ENCODE measurements around the gene MYMK.
A peak's percentile ranks its signal among the peaks of the same experiment; 100 is the strongest.

The MYMK gene

GRCh38 chr9:133471551-133472276 lies 53.0 kb downstream of the MYMK start:
- H3K9ac ChIP-seq (ENCODE audit: insufficient read length) = no peak overlapping the region
- no peaks in the 10 kb centered on the region for H3K9me3 ChIP-seq (ENCODE audit: low read depth, low read length)
- no peak for TF ChIP-seq FOXP2 (optimal IDR thresholded peaks at IDR 0.05; ENCODE audit: control extremely low read depth, extremely low read length, insufficient read depth)
- no peak for TF ChIP-seq POLR2AphosphoS5 (IDR thresholded peaks at IDR 0.05; ENCODE audit: borderline replicate concordance, low read depth, low read length)
- no peak for TF ChIP-seq EZH2 (IDR thresholded peaks at IDR 0.05)
- H3K36me3 ChIP-seq (ENCODE audit: insufficient read depth, low read length) = no peaks in the 10 kb centered on the region
- no peak overlapping the region for H3K27ac ChIP-seq
- no peak for DNase-seq (ENCODE audit: low read depth, low spot score)
- H3K4me3 ChIP-seq = no peak overlapping the region

- no peak overlapping the region for H3K9ac ChIP-seq (ENCODE audit: insufficient read length)
- no peak overlapping the region for H3K27ac ChIP-seq
- DNase-seq (ENCODE audit: low read depth, low spot score) = no peak
- H3K36me3 ChIP-seq (ENCODE audit: insufficient read depth, low read length) = no peaks in the 10 kb centered on the region
- TF ChIP-seq POLR2AphosphoS5 (IDR thresholded peaks at IDR 0.05; ENCODE audit: borderline replicate concordance, low read depth, low read length) (no peak), EZH2 (IDR thresholded peaks at IDR 0.05) (no peak), FOXP2 (optimal IDR thresholded peaks at IDR 0.05; ENCODE audit: control extremely low read depth, extremely low read length, insufficient read depth) (no peak)
- no peaks in the 10 kb centered on the region for H3K9me3 ChIP-seq (ENCODE audit: low read depth, low read length)
- H3K4me3 ChIP-seq = no peak overlapping the region
Observed at GRCh38 chr9:133470988-133471387, 53.8 kb downstream of the MYMK start.

- DNase-seq (ENCODE audit: low read depth, low spot score) = no peak
Observed at GRCh38 chr9:133470427-133470924, 54.3 kb downstream of the MYMK start.

GRCh38 chr9:133468777-133469421 lies 55.9 kb downstream of the MYMK start:
- H3K4me3 ChIP-seq = no peak overlapping the region
- no peaks in the 10 kb centered on the region for H3K36me3 ChIP-seq (ENCODE audit: insufficient read depth, low read length)
- no peak for TF ChIP-seq FOXP2 (optimal IDR thresholded peaks at IDR 0.05; ENCODE audit: control extremely low read depth, extremely low read length, insufficient read depth)
- TF ChIP-seq EZH2 (IDR thresholded peaks at IDR 0.05) = no peak
- no peak for TF ChIP-seq POLR2AphosphoS5 (IDR thresholded peaks at IDR 0.05; ENCODE audit: borderline replicate concordance, low read depth, low read length)
- H3K9ac ChIP-seq (ENCODE audit: insufficient read length) = no peak overlapping the region
- H3K9me3 ChIP-seq (ENCODE audit: low read depth, low read length) = no peaks in the 10 kb centered on the region
- DNase-seq (ENCODE audit: low read depth, low spot score) = no peak
- H3K27ac ChIP-seq = no peak overlapping the region

More at GRCh38 chr9:133470427-133470924, 54.3 kb downstream of the MYMK start:
- TF ChIP-seq POLR2AphosphoS5 (IDR thresholded peaks at IDR 0.05; ENCODE audit: borderline replicate concordance, low read depth, low read length) (no peak), FOXP2 (optimal IDR thresholded peaks at IDR 0.05; ENCODE audit: control extremely low read depth, extremely low read length, insufficient read depth) (no peak), EZH2 (IDR thresholded peaks at IDR 0.05) (no peak)
- no peak overlapping the region for H3K4me3 ChIP-seq
- no peaks in the 10 kb centered on the region for H3K9me3 ChIP-seq (ENCODE audit: low read depth, low read length)
- no peaks in the 10 kb centered on the region for H3K36me3 ChIP-seq (ENCODE audit: insufficient read depth, low read length)
- no peak overlapping the region for H3K9ac ChIP-seq (ENCODE audit: insufficient read length)
- H3K27ac ChIP-seq = no peak overlapping the region

- Histone ChIP-seq H3K4me3 (no peak overlapping the region), H3K27ac (no peak overlapping the region), H3K9me3 (ENCODE audit: low read depth, low read length) (no peaks in the 10 kb centered on the region), H3K9ac (ENCODE audit: insufficient read length) (no peak overlapping the region), H3K36me3 (ENCODE audit: insufficient read depth, low read length) (no peaks in the 10 kb centered on the region)
- TF ChIP-seq EZH2 (IDR thresholded peaks at IDR 0.05) = no peak
- TF ChIP-seq FOXP2 (optimal IDR thresholded peaks at IDR 0.05; ENCODE audit: control extremely low read depth, extremely low read length, insufficient read depth) = no peak
- no peak for TF ChIP-seq POLR2AphosphoS5 (IDR thresholded peaks at IDR 0.05; ENCODE audit: borderline replicate concordance, low read depth, low read length)
- DNase-seq (ENCODE audit: low read depth, low spot score) = no peak
Observed at GRCh38 chr9:133468374-133468773, 56.4 kb downstream of the MYMK start.

- Histone ChIP-seq H3K4me3 (no peak overlapping the region), H3K36me3 (ENCODE audit: insufficient read depth, low read length) (no peaks in the 10 kb centered on the region), H3K9me3 (ENCODE audit: low read depth, low read length) (no peaks in the 10 kb centered on the region), H3K27ac (no peak overlapping the region), H3K9ac (ENCODE audit: insufficient read length) (no peak overlapping the region)
- DNase-seq (ENCODE audit: low read depth, low spot score) = no peak
- TF ChIP-seq FOXP2 (optimal IDR thresholded peaks at IDR 0.05; ENCODE audit: control extremely low read depth, extremely low read length, insufficient read depth) = no peak
- TF ChIP-seq EZH2 (IDR thresholded peaks at IDR 0.05) = no peak
- no peak for TF ChIP-seq POLR2AphosphoS5 (IDR thresholded peaks at IDR 0.05; ENCODE audit: borderline replicate concordance, low read depth, low read length)
Observed at GRCh38 chr9:133467101-133467500, 57.7 kb downstream of the MYMK start.

- H3K9me3 ChIP-seq (ENCODE audit: low read depth, low read length) = no peaks in the 10 kb centered on the region
- H3K4me3 ChIP-seq = no peak overlapping the region
- peak overlapping the region; percentile 22 for H3K27ac ChIP-seq
- no peak for TF ChIP-seq EZH2 (IDR thresholded peaks at IDR 0.05)
- no peak for TF ChIP-seq FOXP2 (optimal IDR thresholded peaks at IDR 0.05; ENCODE audit: control extremely low read depth, extremely low read length, insufficient read depth)
- no peak for TF ChIP-seq POLR2AphosphoS5 (IDR thresholded peaks at IDR 0.05; ENCODE audit: borderline replicate concordance, low read depth, low read length)
- no peak overlapping the region for H3K9ac ChIP-seq (ENCODE audit: insufficient read length)
- no peaks in the 10 kb centered on the region for H3K36me3 ChIP-seq (ENCODE audit: insufficient read depth, low read length)
- DNase-seq (ENCODE audit: low read depth, low spot score) = no peak
Observed at GRCh38 chr9:133465984-133466383, 58.8 kb downstream of the MYMK start.

- Histone ChIP-seq H3K4me3 (no peak overlapping the region), H3K27ac (no peak overlapping the region), H3K9ac (ENCODE audit: insufficient read length) (no peak overlapping the region), H3K36me3 (ENCODE audit: insufficient read depth, low read length) (no peaks in the 10 kb centered on the region), H3K9me3 (ENCODE audit: low read depth, low read length) (no peaks in the 10 kb centered on the region)
- TF ChIP-seq EZH2 (IDR thresholded peaks at IDR 0.05) (no peak), POLR2AphosphoS5 (IDR thresholded peaks at IDR 0.05; ENCODE audit: borderline replicate concordance, low read depth, low read length) (no peak), FOXP2 (optimal IDR thresholded peaks at IDR 0.05; ENCODE audit: control extremely low read depth, extremely low read length, insufficient read depth) (no peak)
- no peak for DNase-seq (ENCODE audit: low read depth, low spot score)
Observed at GRCh38 chr9:133464638-133465037, 60.1 kb downstream of the MYMK start.

Measured in SK-N-MC (cell line).